AG09309 (cell line): ENCODE results near the gene TEX28.
"Not testable (repeated sequence)": the region's sequence is repeated elsewhere in the genome, so short reads cannot be mapped to it uniquely, and the experiment has no call there.

Experiments used
- DNase-seq: peaks from one replicate; pipeline ENCODE4 v3.0.0-alpha.2; 2010; ENCODE audit warnings: low read depth
- H3K4me3 ChIP-seq: 2 replicates; pipeline ENCODE4 v1.5.1; 2011; ENCODE audit warnings: mild to moderate bottlenecking, low read depth, low read length, moderate library complexity; ENCODE audit not compliant: control insufficient read depth
- CTCF ChIP-seq: IDR thresholded peaks from 2 replicates; pipeline ENCODE4 v1.5.1; 2011; ENCODE audit warnings: mild to moderate bottlenecking, low read depth, low read length, inconsistent platforms; ENCODE audit not compliant: insufficient read depth, control insufficient read depth; ENCODE audit errors: missing control alignments

TEX28 gene

GRCh38 chrX:154295664-154296310 lies 863 bp upstream of the TEX28 start, which contains the start of gene TKTL1:
TKTL1 (plus strand) TSS chrX:154295795; CDS start chrX:154295860, 65 bp downstream.
- no peak for TF ChIP-seq CTCF
- no peak within 1 kb of the TSS for H3K4me3 ChIP-seq
- DNase-seq, result no peak

- H3K4me3 ChIP-seq, DNase-seq: not testable (repeated sequence)
Measured at GRCh38 chrX:154286406-154286805, 8.5 kb downstream of the TEX28 start.

DNA sequence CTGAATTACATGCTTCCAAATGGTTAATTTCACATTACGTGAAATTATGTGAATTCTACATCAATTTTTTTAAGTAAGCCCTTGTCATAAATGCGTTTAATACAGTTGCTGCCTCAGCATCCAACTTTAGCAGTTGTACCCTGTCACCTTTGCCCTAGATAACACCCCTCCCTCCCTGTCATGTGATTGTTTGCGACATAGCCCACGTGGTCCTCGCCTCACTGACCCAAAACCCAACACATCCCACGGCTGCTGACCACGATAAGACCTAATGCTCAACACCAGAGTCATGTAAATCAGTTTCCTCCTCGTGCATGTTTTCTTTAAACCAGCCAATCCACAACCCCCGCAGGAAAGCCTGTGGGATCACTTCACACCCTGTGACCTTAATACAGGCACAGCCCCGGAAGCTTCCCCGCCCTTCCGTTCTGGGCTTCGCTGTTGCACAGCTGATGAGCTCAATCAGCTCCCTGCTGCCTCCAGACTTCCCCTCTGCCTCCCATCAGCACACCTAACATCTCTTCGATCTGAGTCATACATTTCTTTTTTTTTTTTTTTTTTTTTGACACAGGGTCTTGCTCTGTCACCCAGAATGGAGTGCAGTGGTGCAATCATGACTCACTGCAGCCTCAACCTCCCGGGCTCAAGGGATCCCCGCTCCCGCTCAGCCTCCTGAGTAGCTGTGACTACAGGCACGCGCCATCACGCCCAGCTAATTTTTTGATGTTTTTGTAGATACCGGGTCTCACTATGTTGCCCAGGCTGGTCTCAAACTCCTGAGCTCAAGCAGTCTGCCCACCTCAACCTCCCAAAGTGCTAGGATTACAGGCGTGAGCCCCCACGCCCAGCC lies 10.2 kb downstream of the TEX28 start:
- not testable (repeated sequence) for DNase-seq, H3K4me3 ChIP-seq

DNA sequence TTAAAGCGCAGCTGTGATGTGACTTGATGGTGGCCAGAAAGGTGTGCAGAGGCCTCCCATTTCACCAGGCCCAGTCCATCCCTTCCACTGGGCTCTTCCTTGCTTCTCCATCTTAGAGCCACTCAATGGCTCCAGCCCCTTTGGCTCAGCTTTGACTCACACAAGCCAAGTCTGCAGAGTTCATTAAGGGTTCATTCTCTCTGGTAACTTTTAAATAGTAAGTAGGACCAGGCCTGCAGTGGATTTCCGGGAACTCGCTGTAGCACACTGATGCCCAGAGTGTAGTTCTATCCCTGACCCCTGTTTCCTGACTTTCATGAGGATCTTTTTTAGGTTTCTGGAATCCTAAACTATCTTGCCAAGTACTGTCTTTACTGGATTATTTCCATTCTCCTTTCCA lies 25.7 kb downstream of the TEX28 start:
- H3K4me3 ChIP-seq, result not testable (repeated sequence)

DNA sequence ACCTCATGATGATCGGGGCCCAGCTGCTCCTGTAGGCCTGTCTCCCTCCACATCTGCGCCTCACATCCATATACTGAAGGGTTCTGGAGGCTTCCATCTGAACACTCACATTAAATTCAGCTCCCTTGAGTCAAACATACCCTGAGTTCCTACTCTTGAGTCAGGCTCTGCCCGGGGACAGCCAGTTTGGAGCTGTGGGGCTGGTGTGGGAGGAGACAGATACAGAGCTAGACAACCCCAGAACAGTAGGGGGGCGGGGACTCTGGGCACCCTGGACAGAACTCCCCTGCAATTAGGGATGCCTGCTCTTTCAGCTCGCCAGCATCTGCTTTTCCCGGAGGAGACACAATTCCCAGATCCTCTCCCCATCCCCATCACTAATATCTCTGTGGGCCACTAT lies 31.9 kb downstream of the TEX28 start:
- not testable (repeated sequence) for DNase-seq, H3K4me3 ChIP-seq

More for the DNA sequence above, 25.7 kb downstream of the TEX28 start:
- not testable (repeated sequence) for DNase-seq

DNA sequence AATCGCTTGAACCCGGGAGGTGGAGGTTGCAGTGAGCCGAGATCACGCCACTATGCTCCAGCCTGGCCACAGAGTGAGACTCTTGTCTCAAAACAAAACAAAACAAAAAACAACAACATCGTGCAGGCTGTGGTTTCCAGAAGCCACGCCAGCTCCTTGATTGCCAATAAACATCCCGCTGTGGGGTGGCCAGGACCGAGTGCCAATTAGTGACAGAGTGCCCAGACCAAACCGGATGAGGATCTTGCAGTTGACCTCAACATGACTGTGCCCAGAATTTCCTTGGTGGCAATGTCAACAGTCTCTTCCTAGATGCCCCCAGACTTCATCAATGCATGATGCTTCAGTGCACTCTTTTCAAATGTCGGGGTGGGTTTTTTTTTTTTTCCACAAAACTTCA lies 36.2 kb downstream of the TEX28 start:
- not testable (repeated sequence) for DNase-seq, H3K4me3 ChIP-seq

DNA sequence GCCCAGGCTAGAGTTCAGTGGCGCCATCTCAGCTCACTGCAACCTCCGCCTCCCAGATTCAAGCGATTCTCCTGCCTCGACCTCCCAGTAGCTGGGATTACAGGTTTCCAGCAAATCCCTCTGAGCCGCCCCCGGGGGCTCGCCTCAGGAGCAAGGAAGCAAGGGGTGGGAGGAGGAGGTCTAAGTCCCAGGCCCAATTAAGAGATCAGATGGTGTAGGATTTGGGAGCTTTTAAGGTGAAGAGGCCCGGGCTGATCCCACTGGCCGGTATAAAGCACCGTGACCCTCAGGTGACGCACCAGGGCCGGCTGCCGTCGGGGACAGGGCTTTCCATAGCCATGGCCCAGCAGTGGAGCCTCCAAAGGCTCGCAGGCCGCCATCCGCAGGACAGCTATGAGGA lies 37.6 kb downstream of the TEX28 start, which contains the start of gene OPN1MW3:
OPN1MW3 (plus strand) TSS at position 301 of the 400 bp plus-strand sequence; CDS start at position 339, 38 bp downstream.
- not testable (repeated sequence) for DNase-seq, H3K4me3 ChIP-seq

DNA sequence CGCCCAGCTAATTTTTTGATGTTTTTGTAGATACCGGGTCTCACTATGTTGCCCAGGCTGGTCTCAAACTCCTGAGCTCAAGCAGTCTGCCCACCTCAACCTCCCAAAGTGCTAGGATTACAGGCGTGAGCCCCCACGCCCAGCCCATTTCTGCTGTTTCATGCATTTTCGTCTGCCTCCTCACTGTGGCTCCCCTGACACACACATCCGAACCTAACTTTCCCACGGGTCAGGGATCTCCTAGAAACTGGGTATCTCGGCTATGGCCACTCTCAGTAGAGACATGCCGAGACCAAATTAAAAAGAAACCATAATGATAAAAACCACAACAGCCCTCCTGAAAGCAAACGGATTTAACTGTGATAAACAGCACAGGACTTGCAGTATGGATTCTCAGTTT lies 46.8 kb downstream of the TEX28 start:
- not testable (repeated sequence) for DNase-seq, H3K4me3 ChIP-seq

- not testable (repeated sequence) for DNase-seq, H3K4me3 ChIP-seq
Measured at GRCh38 chrX:154247377-154248045, 47.4 kb downstream of the TEX28 start.

DNA sequence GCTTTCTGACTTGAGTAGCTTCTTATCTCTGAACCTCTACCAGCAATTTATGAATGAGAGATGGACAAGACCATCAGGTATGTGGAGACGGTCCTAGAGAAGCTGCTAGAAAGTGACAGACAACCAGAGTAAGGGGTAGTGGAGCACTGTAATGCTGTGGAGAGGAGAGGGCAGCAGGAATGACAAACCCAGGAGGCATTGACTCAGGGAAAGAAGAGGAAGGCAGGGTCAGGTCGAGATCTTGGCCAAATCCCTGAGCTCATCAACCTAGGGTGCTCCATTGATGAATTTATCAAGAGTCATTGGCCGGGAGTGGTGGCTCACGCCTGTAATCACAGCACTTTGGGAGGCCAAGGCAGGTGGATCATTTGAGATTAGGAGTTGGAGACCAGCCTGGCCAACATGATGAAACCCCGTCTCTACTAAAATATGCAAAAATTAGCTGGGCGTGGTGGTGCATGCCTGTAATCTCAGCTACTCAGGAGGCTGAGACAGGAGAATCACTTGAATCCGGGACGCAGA lies 54.9 kb downstream of the TEX28 start:
- H3K4me3 ChIP-seq, DNase-seq: not testable (repeated sequence)

DNA sequence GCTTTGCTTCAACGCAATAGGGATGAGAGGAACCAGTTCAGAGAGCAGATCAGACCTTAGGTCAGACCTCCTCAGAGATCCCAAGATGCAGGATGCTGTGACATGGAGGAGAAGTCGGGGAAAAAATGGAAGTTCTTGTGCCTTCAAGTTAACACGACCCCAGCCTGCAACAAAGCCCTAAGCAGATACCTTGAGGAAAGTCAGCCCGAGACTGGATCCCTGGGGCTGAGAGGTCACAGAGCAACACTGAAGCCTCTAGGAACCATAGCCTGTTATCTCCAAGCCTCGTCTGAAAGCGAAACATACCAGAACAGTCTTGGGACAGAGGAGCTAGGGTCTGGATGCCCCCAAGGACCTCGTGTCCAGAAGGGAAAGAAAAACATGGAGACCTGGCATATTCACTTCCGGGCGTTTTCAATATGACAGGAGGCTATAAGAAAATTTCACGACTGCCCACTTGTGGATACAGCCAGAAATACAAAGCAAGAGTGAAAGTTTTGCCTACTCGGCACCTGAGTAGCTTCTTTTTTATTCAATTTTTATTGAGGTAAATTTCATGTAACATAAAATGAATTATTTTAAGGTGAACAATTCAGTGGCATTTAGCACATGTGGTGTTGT lies 55.9 kb downstream of the TEX28 start:
- H3K4me3 ChIP-seq, DNase-seq: not testable (repeated sequence)

DNA sequence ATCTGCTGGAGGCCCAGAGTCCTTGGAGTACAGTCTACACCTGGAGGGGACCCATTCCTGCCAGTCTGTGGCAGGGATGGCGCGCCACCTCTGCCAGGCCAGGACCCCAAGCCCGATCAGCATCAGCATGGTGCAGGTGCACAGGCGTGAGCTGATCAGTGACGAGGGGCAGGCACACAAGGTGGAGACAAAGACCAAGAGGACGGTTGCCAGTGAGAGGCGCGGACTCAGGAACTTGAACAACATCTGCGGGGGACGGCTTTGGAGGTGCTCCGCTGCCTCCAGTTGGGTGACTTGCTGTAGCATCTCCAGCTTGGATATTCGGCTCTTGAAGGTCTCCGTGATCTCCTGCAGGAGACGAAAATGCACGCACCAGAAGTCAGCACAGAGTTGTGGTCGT lies 61.3 kb downstream of the TEX28 start:
- not testable (repeated sequence) for H3K4me3 ChIP-seq, DNase-seq

- DNase-seq, H3K4me3 ChIP-seq: not testable (repeated sequence)
Measured at GRCh38 chrX:154231443-154231842, 63.5 kb downstream of the TEX28 start.

DNA sequence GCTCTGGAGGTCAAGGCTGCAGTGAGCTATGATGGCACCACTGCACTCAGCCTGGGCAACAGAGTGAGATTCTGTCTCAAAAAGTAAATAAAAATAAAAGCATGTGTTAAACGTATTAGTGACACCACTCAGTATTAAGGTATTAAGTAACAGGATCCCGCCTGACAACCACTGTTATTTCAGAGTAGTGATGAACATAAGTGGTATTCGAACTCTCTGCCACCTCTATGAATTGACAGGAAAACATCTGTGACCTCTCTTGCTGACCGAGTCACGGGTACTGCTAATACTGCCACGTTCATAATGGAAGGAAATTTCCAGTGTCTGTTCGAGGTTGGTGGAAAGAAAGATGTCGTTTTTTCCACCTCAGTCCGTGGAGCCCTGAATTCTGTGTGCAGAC lies 68.2 kb downstream of the TEX28 start:
- not testable (repeated sequence) for DNase-seq, H3K4me3 ChIP-seq

GRCh38 chrX:154225292-154225691 lies 69.6 kb downstream of the TEX28 start:
- not testable (repeated sequence) for H3K4me3 ChIP-seq, DNase-seq
